Esophagus muscularis mucosa (tissue), 4 donors: ENCODE results near the gene ATF7. TPM values are rescaled to one million over a fixed set of nuclear protein-coding genes. Genes with fewer than 3 reads are reported as not detected.

ENCODE experiments used
- DNase-seq: peaks from one replicate; pipeline ENCODE4 v3.0.0-alpha.2; 2017; ENCODE audit errors: extremely low spot score
- H3K27ac ChIP-seq, 4 donors: fragments of 200-600 bp; sonication (generic); replicated peaks in 1 of 4; 1 replicate in 3 of 4; 2 replicates in 1 of 4; pipeline ENCODE4 v1.5.1; 2016 to 2019; ENCODE audit warnings: mild to moderate bottlenecking in 1 of 4
- H3K27me3 ChIP-seq, 4 donors: fragments of 200-600 bp; sonication (generic); one replicate each; pipeline versions ENCODE4 v1.5.1 to v1.6.0; 2016 to 2019
- H3K36me3 ChIP-seq, 4 donors: fragments of 200-600 bp; sonication (generic); one replicate each; pipeline ENCODE4 v1.5.1; 2016 to 2019
- H3K4me1 ChIP-seq, 4 donors: fragments of 200-600 bp; sonication (generic); one replicate each; pipeline ENCODE4 v1.5.1; 2016 to 2019
- H3K4me3 ChIP-seq, 4 donors: fragments of 200-600 bp; sonication (generic); 1 replicate in 2 of 4; 2 replicates in 2 of 4; pipeline ENCODE4 v1.5.1; 2016 to 2019; ENCODE audit warnings: mild to moderate bottlenecking in 4 of 4, moderate library complexity in 1 of 4
- H3K9me3 ChIP-seq, 4 donors: fragments of 200-600 bp; sonication (generic); 1 replicate in 3 of 4; 2 replicates in 1 of 4; pipeline ENCODE4 v1.5.1; 2016 to 2019
- CTCF ChIP-seq, 3 experiments: fragments of 200-600 bp in 2 of 3; fragments of 450-650 bp in 1 of 3; sonication (generic) in 2 of 3; IDR thresholded peaks; one replicate each; pipeline ENCODE4 v1.5.1; 2017 to 2019; ENCODE audit warnings: antibody characterized with exemption in 3 of 3, mild to moderate bottlenecking in 2 of 3, moderate library complexity in 1 of 3
- EP300 ChIP-seq: sonication (generic); formaldehyde crosslinking; IDR thresholded peaks from one replicate; pipeline ENCODE4 v1.6.1; 2017; ENCODE audit warnings: antibody characterized with exemption
- POLR2A ChIP-seq: fragments of 450-650 bp; IDR thresholded peaks from one replicate; pipeline ENCODE4 v1.6.1; 2017; ENCODE audit warnings: antibody characterized with exemption, moderate library complexity, mild to moderate bottlenecking, low read depth
- POLR2AphosphoS5 ChIP-seq, 2 donors: sonication (generic); formaldehyde crosslinking; IDR thresholded peaks; one replicate each; pipeline ENCODE4 v1.6.1; 2017; ENCODE audit warnings: antibody characterized with exemption in 2 of 2
- WGBS: methylation state at CpG from one replicate; pipeline ENCODE4 v1.1.5; 2018; 5-methylcytosine and 5-hydroxymethylcytosine counted together
- intact Hi-C: fragments of 100-400 bp; cut with DNase I; formaldehyde crosslinking; loops from one replicate; pipeline ENCODE4 v1.15.1; 2023
- total RNA-seq, 4 donors: library from RNA; depleted of rRNA; stranded (reverse); fragments of >200 nt; gene quantifications; one replicate each; pipeline versions ENCODE4 v1.1.0 to v1.2.1, GENCODE V29; 2016

Gene ATF7
- total RNA-seq, 4 donors from 2014 or later: 23.5 to 43.6 (median 37.1) TPM

GRCh38 chr12:53508534-53509170 is 117.5 kb downstream of the ATF7 start:
- Histone ChIP-seq H3K36me3 (peaks cover 30 to 89% (median 67%) of the 10 kb centered on the region in 4 donors), H3K9me3 (no peaks in the 10 kb centered on the region), H3K27ac (peak overlapping the region in 1 of 4 donors; percentile 44), H3K27me3 (no peaks in the 10 kb centered on the region), H3K4me3 (no peak overlapping the region), H3K4me1 (peaks cover 6 to 24% (median 12%) of the 10 kb centered on the region in 4 donors)
- peak; percentile 53 to 65 for TF ChIP-seq POLR2AphosphoS5 (IDR thresholded peaks at IDR 0.05)
- TF ChIP-seq CTCF (IDR thresholded peaks at IDR 0.05): peak; percentile 88 to 97 (median 92)
- TF ChIP-seq EP300: no peak
- 25% methylated on average over 7 of the region's 7 CpGs for WGBS
- peak; percentile 97 for DNase-seq
- intact Hi-C loops: loop anchor here (5.0 kb wide), 2 partner anchors 56 to 156 kb away; partner anchors contain the start of gene PCBP2

- no peak for TF ChIP-seq CTCF (IDR thresholded peaks at IDR 0.05)
- no peak for TF ChIP-seq POLR2AphosphoS5 (IDR thresholded peaks at IDR 0.05)
- no peak for TF ChIP-seq POLR2A
- TF ChIP-seq EP300: no peak
- no peak for DNase-seq
- Histone ChIP-seq H3K4me1 (peaks cover 9 to 36% (median 19%) of the 10 kb centered on the region in 4 donors), H3K27me3 (no peaks in the 10 kb centered on the region), H3K36me3 (peaks cover 21 to 82% (median 60%) of the 10 kb centered on the region in 4 donors), H3K9me3 (no peaks in the 10 kb centered on the region), H3K27ac (no peak overlapping the region), H3K4me3 (no peak overlapping the region)
- 80% methylated on average over 4 of the region's 4 CpGs for WGBS
- intact Hi-C loops: loop anchor here (5.0 kb wide), 2 partner anchors 55 to 155 kb away; partner anchors contain the start of gene PCBP2
Measured at GRCh38 chr12:53507603-53507885, 118.6 kb downstream of the ATF7 start.

GRCh38 chr12:53506881-53507602 is 119.1 kb downstream of the ATF7 start, which contains the start of gene NPFF:
TSS of gene NPFF (minus strand) at chr12:53507484. CDS start at chr12:53507474, 10 bp downstream.
- WGBS: 82% methylated on average over 8 of the region's 9 CpGs
- H3K4me3 ChIP-seq: no peak within 1 kb of the TSS
- no peak within 1 kb of the TSS for H3K27ac ChIP-seq

GRCh38 chr12:53506450-53506785 is 119.8 kb downstream of the ATF7 start:
- Histone ChIP-seq H3K27ac (no peak overlapping the region), H3K36me3 (peaks cover 11 to 71% (median 48%) of the 10 kb centered on the region in 4 donors), H3K9me3 (no peaks in the 10 kb centered on the region), H3K4me3 (no peak overlapping the region), H3K27me3 (no peaks in the 10 kb centered on the region), H3K4me1 (peaks cover 19 to 47% (median 30%) of the 10 kb centered on the region in 4 donors)
- TF ChIP-seq CTCF (IDR thresholded peaks at IDR 0.05) (no peak), POLR2A (no peak), POLR2AphosphoS5 (IDR thresholded peaks at IDR 0.05) (no peak), EP300 (no peak)
- intact Hi-C loops: loop anchor here (5.0 kb wide), 2 partner anchors 54 to 154 kb away; partner anchors contain the start of gene PCBP2
- 30% methylated on average over 2 of the region's 2 CpGs for WGBS
- no peak for DNase-seq

More at GRCh38 chr12:53506881-53507602, 119.1 kb downstream of the ATF7 start, which contains the start of gene NPFF:
- TF ChIP-seq EP300 (no peak), CTCF (IDR thresholded peaks at IDR 0.05) (no peak), POLR2AphosphoS5 (IDR thresholded peaks at IDR 0.05) (no peak), POLR2A (no peak)
- intact Hi-C loops: loop anchor here (5.0 kb wide), 2 partner anchors 55 to 155 kb away; partner anchors contain the start of gene PCBP2
- H3K36me3 ChIP-seq: peaks cover 16 to 77% (median 55%) of the 10 kb centered on the region in 4 donors
- DNase-seq: no peak
- no peaks in the 10 kb centered on the region for H3K9me3 ChIP-seq
- H3K4me1 ChIP-seq: peaks cover 14 to 41% (median 24%) of the 10 kb centered on the region in 4 donors
- H3K27me3 ChIP-seq: no peaks in the 10 kb centered on the region
